GM18870 (cell line): Measurements from ENCODE around the gene TSPYL1.
"Not testable (repeated sequence)": the region's sequence is repeated elsewhere in the genome, so short reads cannot be mapped to it uniquely, and the experiment has no call there.

Source experiments
- ATAC-seq: cut with Tn5 transposase; IDR thresholded peaks from one replicate; pipeline ENCODE4 v1.9.1; 2021; ENCODE audit warnings: moderate library complexity; ENCODE audit not compliant: unreplicated experiment

The TSPYL1 gene

DNA sequence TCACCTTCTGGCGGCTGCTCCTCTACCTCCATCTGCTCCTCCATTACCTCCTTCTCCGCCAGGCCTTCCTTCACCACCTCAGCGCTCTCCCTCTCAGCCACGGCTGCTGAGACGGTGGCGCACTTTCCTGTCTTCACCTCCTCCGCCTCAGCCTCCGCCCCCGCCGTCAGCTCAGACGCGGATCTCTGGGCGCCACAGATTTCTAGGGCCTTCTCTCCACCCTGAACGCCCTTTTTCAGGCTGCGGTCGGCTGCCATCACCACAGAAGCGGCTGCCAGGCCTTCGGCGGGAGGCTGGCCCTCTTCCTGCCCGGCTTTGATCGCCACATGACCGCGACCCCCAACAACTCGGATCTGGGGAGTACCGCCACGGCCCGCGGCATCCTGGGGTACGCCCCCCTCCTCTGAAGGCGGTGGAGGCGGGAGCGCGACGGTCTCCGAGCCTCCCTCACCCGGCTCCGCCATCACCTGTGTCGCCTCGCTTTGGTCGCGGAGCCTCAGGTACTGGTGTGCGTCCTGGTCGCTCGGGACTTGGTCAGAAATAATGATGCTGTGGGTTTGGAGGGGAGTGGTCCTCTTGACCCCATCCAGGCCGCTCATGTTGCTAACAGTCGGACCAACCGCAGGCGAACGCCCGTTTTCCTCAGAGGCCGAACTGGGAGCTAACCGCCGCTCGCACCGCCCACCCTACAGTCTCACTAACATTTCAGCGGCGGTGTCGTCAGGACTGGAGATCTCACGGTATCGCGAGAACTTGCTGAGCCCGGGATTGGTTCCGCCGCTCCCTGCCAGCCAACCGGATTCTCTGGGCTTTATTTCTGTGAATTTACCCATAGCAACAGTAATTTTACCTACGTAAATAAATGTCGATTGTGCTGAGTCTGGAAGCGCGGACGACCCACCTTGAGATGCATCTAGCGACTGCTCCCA lies at the start of gene TSPYL1:
Gene TSPYL1, minus strand, starts transcription at position 699 of the 929 bp plus-strand sequence. Its CDS starts 100 bp downstream, at position 599.
- ATAC-seq, result peak; percentile 94

DNA sequence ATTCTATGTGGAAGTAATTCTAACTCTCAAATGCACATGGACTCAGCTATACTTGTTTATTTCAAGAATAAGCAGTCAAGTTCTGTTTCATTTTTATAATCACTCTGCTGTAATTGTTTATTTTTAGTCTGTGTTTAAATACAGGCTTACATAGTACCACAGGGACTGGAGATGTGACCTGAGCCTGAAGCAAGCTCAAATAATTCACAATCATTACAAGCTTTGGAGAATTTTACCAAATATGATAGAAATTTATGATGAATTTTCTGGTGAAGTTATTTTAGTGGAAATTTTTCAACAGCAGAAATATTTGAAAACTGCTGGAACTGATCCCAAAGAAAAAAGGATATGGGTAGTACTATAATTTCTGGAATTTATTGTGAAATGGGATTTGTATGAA lies 49.4 kb upstream of the TSPYL1 start:
- no peak for ATAC-seq

GRCh38 chr6:116328528-116328903 lies 48.8 kb upstream of the TSPYL1 start:
- ATAC-seq, result no peak

- ATAC-seq, result no peak
Measured at GRCh38 chr6:116327803-116328527, 48.2 kb upstream of the TSPYL1 start.

GRCh38 chr6:116326996-116327395 lies 47.3 kb upstream of the TSPYL1 start:
- no peak for ATAC-seq

- no peak for ATAC-seq
Measured at GRCh38 chr6:116326181-116326671, 46.5 kb upstream of the TSPYL1 start.

GRCh38 chr6:116325634-116326132 lies 46.0 kb upstream of the TSPYL1 start:
- not testable (repeated sequence) for ATAC-seq

DNA sequence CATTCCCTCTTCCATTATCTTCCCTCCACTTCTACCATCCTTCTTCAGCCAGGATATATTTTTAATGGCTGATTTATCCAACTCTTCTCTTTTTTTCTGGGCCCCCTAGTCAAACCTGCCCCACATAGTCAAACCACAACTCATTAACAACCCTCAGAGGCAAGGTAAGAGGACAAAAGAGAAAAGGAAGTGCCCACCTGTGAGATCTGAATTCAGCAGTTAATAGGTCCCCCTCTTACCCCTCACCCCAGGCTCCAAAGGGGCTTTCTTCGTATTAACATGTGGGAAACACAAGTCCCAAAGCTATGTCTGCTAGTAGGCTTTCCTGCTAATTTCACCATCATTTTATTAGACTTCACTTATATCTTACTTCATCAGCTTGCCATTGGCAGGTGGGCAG lies 44.1 kb upstream of the TSPYL1 start:
- ATAC-seq, result no peak

DNA sequence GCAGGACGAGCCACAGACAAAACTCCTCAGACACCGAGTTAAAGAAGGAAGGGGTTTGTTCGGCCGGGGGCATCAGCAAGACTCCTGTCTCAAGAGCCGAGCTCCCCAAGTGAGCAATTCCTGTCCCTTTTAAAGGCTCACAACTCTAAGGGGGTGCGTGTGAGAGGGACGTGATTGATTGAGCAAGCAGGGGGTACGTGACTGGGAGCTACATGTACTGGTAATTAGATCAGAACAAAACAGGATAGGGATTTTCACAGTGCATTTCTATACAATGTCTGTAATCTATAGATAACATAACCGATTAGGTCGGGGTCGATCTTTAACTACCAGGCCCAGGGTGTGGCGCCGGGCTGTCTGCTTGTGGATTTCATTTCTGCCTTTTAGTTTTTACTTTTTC lies 42.2 kb upstream of the TSPYL1 start:
- ATAC-seq, result not testable (repeated sequence)

DNA sequence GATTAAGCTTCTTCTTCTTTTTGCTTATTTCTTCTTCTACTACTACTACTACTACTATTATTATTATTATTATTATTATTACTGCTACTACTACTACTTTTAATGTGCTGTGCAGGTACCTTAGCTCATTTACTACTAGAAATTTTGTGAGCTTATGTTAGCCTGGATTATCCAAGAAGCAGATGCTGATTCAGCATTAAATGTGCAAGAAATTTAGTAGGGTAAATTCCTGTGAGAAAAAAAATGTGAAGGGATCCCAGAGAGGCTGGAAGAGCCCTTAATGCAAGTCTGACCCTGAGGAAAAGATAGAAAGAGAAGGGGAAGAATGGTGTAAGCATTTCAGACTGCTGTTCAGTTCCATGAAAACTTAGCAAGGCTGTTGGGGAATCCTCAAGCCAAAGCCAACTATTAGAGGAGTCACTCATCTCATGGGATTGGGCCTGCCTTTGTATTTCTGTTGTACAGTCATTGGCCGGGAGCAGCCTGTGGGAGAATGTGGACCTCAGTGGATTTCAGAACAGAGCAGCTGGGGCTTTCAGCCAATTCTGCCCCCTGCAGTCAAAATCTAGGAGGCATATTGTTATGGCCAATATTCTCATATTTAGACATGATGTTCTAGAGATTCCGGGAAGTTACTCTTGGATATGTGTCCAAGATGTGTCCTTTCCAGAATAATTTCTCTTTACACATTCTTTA lies 37.2 kb upstream of the TSPYL1 start:
- ATAC-seq, result no peak

DNA sequence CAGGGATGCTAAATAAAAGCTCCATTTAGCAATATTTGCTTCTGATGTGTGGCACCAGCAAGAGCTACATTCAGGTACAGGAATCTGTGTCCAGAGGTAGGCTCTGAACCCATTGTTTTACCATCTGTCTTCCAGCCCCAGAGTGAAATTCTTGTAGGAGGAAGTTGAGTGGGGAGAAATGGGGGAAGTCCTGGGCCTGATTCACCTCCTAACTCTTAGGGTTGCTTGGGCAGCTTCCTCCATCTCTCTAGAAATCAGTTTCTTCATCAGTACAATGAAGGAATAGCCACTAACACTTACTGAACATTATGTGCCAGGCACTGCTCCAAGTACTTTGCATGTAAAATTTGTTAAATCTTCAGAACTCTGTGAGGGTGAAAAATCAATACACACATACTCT lies 35.1 kb upstream of the TSPYL1 start:
- ATAC-seq, result peak; percentile 75

DNA sequence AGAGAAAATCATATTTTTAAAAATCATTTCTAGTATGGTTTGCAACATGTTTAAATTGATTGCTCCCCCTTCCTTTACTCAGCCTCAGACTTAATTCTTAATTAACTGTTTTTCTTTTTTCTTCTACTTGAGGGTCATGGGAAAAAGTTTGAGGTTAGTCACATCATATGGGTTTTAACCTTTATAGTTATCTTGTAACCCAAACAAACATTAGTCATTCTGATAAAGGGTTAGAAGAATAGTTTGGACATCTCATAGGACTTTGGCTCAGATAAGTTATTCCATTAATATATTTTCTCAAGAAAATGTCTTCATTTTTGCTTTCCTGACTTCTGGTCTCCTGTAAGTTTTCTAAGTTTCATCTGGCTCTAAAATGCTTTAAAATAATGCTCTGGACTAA lies 34.5 kb upstream of the TSPYL1 start:
- ATAC-seq, result no peak

DNA sequence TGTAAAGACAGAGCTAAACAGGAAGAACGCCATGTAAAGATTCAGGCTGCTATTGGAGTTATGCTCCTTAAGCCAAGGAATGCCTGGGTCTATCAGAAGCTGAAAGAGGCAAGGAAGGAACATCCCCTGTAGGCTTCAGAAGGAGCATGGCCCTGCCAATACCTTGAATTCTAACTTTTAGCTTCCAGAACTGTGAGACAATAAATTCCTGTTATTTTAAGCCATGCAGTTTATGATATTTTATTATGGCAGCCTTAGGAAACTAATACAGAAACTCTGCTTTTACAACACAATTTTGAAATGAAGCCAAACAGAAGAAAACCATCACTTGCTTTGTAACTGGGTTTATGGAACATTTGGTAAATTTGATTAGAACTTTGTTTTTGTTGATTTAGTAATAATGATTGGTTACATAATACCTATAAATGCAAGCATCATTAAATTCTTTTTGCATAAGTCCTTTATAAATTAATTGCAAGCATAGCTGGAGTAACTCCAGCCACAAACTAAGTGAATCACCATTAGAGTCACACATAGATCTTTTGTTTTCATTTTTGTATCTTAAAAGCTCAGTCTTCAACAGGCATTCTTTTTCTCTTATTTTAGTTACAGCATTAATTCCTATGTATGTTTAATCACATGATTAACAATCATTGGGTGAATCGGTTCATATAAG lies 33.5 kb upstream of the TSPYL1 start:
- no peak for ATAC-seq

- ATAC-seq, result no peak
Measured at GRCh38 chr6:116309657-116310056, 29.9 kb upstream of the TSPYL1 start.

DNA sequence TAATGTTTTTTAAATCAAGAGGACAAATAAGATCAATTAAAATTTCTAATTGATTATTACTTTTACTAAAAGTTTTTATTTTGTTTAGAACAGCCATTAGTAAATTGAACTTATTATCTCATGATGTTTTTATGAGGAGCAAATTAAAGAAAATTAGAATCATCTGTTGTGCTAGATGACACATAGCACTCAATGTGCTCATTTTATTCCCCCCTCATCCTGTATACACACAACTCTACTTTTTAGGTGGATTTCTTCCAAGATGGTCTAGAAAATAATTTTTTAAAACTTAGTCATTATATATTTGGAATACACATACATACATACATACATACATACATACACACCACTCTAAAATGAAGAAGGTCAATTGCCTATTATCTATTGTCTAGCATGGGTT lies 29.3 kb upstream of the TSPYL1 start:
- no peak for ATAC-seq

DNA sequence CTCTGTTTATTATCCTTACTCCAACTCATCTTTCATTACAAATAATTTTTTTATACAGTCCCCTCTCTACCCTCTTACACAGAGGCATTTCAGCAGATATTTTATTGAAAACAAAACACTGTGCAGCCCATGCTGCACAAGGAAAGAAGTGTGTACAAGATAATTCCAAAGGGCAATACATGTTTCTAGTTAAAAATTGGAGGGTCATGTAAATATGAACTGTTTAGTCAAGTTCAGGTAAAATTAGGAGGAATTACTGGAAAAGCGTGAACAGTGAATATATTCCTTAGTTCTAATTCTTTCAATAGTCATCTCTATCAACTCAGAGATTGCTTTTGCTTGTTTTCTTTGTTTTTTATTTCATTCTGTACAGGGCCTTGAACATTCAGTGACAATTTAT lies 27.9 kb upstream of the TSPYL1 start:
- no peak for ATAC-seq

DNA sequence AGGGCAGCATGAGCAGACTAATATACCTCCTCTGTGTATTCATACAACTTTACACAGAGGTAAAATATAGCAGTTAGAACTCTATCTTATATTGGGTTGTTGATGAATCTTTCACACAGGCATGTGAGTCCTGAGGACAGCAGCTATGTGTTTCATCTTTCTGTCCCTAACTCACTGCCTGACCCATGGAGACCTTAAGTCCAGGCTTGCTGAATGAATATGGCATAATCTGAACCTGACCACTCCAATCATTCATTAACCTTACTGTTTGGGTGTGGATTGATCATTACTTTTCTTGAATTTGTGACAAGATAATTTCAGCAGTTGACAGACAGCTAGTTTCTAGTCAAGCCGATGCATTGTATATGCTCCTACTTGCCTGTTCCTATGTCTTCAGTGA lies 27.3 kb upstream of the TSPYL1 start:
- no peak for ATAC-seq

DNA sequence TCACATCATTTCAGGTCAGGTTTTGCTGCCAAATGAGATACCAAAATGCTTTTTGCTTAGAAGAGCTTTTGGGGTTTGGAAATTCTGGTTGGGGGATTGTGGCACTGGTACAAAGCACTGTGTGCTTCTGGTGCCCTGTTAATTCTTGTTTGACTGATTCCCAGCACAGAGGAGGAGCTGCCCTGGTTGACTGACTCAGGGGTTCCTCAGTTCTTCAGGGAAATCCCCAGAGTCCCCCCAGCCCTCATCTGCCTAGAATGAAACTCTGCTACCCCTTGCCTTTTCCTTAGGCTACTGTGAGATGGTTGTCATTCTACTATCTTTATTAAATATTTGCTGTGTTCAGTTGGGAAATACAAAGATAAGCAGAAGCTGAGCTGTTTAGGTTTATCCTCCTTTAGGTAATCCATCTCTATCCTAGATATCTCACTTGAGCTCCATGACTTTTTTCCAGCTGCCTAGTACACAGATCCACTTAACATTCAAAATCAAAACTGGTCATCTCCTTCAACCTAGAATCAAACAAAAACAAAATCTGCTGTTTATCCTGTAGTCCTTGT lies 24.9 kb upstream of the TSPYL1 start:
- ATAC-seq, result no peak

- ATAC-seq, result no peak
Measured at GRCh38 chr6:116301104-116301503, 21.4 kb upstream of the TSPYL1 start.

- ATAC-seq, result no peak
Measured at GRCh38 chr6:116300566-116300965, 20.8 kb upstream of the TSPYL1 start.
